ENCODE data around the gene IL22RA1.

Gene IL22RA1

GRCh38 chr1:24121406-24121805 lies 21.5 kb downstream of the IL22RA1 start:
- TF ChIP-seq, protein P1, sequence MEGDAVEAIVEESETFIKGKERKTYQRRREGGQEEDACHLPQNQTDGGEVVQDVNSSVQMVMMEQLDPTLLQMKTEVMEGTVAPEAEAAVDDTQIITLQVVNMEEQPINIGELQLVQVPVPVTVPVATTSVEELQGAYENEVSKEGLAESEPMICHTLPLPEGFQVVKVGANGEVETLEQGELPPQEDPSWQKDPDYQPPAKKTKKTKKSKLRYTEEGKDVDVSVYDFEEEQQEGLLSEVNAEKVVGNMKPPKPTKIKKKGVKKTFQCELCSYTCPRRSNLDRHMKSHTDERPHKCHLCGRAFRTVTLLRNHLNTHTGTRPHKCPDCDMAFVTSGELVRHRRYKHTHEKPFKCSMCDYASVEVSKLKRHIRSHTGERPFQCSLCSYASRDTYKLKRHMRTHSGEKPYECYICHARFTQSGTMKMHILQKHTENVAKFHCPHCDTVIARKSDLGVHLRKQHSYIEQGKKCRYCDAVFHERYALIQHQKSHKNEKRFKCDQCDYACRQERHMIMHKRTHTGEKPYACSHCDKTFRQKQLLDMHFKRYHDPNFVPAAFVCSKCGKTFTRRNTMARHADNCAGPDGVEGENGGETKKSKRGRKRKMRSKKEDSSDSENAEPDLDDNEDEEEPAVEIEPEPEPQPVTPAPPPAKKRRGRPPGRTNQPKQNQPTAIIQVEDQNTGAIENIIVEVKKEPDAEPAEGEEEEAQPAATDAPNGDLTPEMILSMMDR (IDR thresholded peaks at IDR 0.05; ENCODE audit: control insufficient read depth, extremely low read depth, insufficient read depth): no peak
- no peak overlapping the region for H3K4me3 ChIP-seq (ENCODE audit: low read depth, low read length)

GRCh38 chr1:24120965-24121364 lies 22.0 kb downstream of the IL22RA1 start:
- TF ChIP-seq, protein P1 (IDR thresholded peaks at IDR 0.05; ENCODE audit: control insufficient read depth, extremely low read depth, insufficient read depth): no peak
- no peak for DNase-seq (ENCODE audit: low read depth)
- H3K4me3 ChIP-seq (ENCODE audit: low read depth, low read length): no peak overlapping the region

More at GRCh38 chr1:24121406-24121805, 21.5 kb downstream of the IL22RA1 start:
- no peak for DNase-seq (ENCODE audit: low read depth)

DNA sequence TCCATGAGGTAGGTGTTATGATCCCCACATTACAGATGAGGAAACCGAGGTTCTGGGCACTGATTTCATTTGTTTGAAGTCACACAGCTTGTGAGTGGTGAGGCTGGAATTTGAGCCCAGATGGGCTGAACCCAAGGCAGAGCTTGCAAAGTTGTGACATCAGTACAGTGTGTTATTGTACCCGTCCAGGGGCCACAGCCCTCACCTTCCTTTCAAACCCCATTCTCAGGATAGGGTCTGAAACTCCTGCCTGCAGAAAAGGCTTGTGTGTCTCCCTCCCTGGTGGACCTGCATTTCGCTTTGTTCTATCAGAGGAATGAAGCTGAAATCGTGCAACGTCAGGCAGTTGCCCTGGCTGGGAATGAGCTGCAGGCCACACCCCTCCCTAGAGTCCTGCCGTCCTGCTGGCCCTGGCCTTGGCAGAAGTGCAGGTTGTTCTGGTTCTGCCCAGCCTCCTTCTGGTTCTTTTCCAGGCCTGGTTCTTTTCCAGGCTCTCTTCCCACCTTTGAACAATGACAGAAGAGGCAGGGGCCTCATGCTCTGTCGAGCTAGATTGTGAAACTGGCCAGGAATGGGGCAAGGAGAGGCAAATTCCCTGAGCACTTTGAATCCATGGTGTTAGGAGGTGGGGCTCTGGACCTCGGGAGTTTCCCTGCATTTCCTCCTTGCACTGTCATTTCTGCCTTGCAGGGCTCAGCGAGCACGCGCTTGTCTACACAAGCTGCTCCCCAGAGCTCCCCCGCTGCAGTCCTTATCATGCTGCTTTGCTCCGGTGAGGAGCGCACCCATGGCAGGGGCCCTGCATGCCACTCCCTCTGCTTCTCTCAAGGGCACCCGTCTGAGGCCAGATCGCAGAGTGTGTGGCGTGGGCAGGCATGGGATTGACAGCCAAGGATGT lies 22.8 kb downstream of the IL22RA1 start:
- no peak overlapping the region for H3K4me3 ChIP-seq (ENCODE audit: low read depth, low read length)
- TF ChIP-seq, protein P1 (IDR thresholded peaks at IDR 0.05; ENCODE audit: control insufficient read depth, extremely low read depth, insufficient read depth): no peak
- DNase-seq (ENCODE audit: low read depth): peak; percentile 67

GRCh38 chr1:24119489-24119858 lies 23.5 kb downstream of the IL22RA1 start:
- TF ChIP-seq, protein P1 (IDR thresholded peaks at IDR 0.05; ENCODE audit: control insufficient read depth, extremely low read depth, insufficient read depth): no peak
- no peak overlapping the region for H3K4me3 ChIP-seq (ENCODE audit: low read depth, low read length)

GRCh38 chr1:24118410-24119242 lies 24.3 kb downstream of the IL22RA1 start:
- TF ChIP-seq, protein P1 (IDR thresholded peaks at IDR 0.05; ENCODE audit: control insufficient read depth, extremely low read depth, insufficient read depth): no peak
- no peak overlapping the region for H3K4me3 ChIP-seq (ENCODE audit: low read depth, low read length)
- no peak for DNase-seq (ENCODE audit: low read depth)

More at GRCh38 chr1:24119489-24119858, 23.5 kb downstream of the IL22RA1 start:
- DNase-seq (ENCODE audit: low read depth): no peak

DNA sequence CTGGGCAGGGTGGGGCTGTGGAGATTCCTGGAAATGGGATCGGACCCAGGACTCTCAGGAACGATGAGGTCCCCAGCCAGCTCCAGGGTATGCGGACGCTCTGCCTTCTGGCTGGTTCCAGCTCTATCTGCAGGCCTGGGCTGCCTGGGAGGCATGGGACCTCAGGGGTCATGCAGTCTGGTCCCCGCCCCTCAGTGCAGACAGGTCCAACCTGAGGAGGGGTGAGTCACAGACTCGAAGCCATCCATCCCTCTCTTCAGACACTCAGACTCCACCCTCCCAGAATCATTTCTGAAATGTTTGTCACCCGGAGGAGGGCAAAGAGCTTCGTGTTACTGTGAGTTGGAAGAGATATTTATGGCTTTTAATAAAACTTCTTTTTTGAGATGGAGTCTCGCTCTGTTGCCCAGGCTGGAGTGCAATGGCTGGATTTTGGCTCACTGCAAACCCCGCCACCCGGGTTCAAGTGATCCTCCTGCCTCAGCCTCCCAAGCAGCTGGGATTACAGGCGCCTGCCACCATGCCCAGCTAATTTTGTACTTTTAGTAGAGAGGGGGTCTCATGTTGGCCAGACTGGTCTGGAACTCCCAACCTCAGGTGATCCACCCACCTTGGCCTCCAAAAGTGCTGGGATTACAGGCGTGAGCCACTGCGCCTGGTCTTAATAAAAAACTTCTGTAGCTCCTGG lies 25.1 kb downstream of the IL22RA1 start:
- H3K4me3 ChIP-seq (ENCODE audit: low read depth, low read length): no peak overlapping the region
- TF ChIP-seq, protein P1 (IDR thresholded peaks at IDR 0.05; ENCODE audit: control insufficient read depth, extremely low read depth, insufficient read depth): no peak
- DNase-seq (ENCODE audit: low read depth): no peak

Data from LNCaP clone FGC (cell line).